WTC11 (cell line): ENCODE results near the gene HMGXB3. TPM values are rescaled to one million over a fixed set of nuclear protein-coding genes. Genes with fewer than 3 reads are reported as not detected.
A peak's percentile ranks its signal among the peaks of the same experiment; 100 is the strongest.

Experiments
- ATAC-seq: fragments of 200-7000 bp; cut with Tn5 transposase; 2 replicates; pipeline ENCODE4 v1.10.0; 2021; ENCODE audit warnings: mild to moderate bottlenecking, moderate library complexity
- CTCF ChIA-PET: fragments of 300-600 bp; sonication (Branson Sonifier 250); formaldehyde crosslinking; loops from one replicate; lab custom pipeline; 2021; ENCODE audit warnings: antibody characterized with exemption; lab: Charles Lee
- POLR2A ChIA-PET: fragments of 350-600 bp; sonication (Branson Sonifier 250); formaldehyde crosslinking; loops from one replicate; lab custom pipeline; 2021; ENCODE audit warnings: antibody characterized with exemption; lab: Charles Lee
- DNase-seq: peaks from one replicate; pipeline ENCODE4 v3.0.0; 2021; ENCODE audit warnings: low spot score
- H3K27ac Mint-ChIP-seq: 2 replicates; pipeline ENCODE4 v1.8.0; 2021; ENCODE audit warnings: mixed read lengths
- H3K27me3 Mint-ChIP-seq: 2 replicates; pipeline ENCODE4 v1.8.0; 2021; ENCODE audit warnings: low read depth, mild to moderate bottlenecking, moderate library complexity, mixed read lengths
- H3K36me3 Mint-ChIP-seq: 2 replicates; pipeline ENCODE4 v1.8.0; 2021; ENCODE audit warnings: mixed read lengths
- H3K4me1 Mint-ChIP-seq: 2 replicates; pipeline ENCODE4 v1.8.0; 2022; ENCODE audit warnings: mixed read lengths
- H3K4me3 Mint-ChIP-seq: 2 replicates; pipeline ENCODE4 v1.8.0; 2021; ENCODE audit warnings: mild to moderate bottlenecking, moderate library complexity, mixed read lengths
- H3K9me3 Mint-ChIP-seq: 2 replicates; pipeline ENCODE4 v1.8.0; 2021; ENCODE audit warnings: mixed read lengths
- CREM ChIP-seq: sonication (generic); formaldehyde crosslinking; IDR thresholded peaks from 2 replicates; pipeline ENCODE4 v1.8.1; 2022; ENCODE audit warnings: mild to moderate bottlenecking, missing genetic modification reagents, moderate library complexity
- IRF2 ChIP-seq: sonication (generic); formaldehyde crosslinking; IDR thresholded peaks from 2 replicates; pipeline ENCODE4 v1.8.0; 2022; ENCODE audit warnings: low read depth, missing genetic modification reagents, borderline replicate concordance
- JAZF1 ChIP-seq: fragments of 250-450 bp; sonication (Bioruptor Pico); IDR thresholded peaks from 2 replicates; pipeline ENCODE4 v1.9.0; 2021; ENCODE audit warnings: moderate library complexity, mild to moderate bottlenecking, inconsistent platforms
- NR2C2 ChIP-seq: sonication (generic); formaldehyde crosslinking; IDR thresholded peaks from 2 replicates; pipeline ENCODE4 v1.8.0; 2022; ENCODE audit warnings: mild to moderate bottlenecking, missing genetic modification reagents
- RORB ChIP-seq: fragments of 250-450 bp; sonication (Bioruptor Pico); IDR thresholded peaks from 2 replicates; pipeline ENCODE4 v1.9.0; 2021; ENCODE audit warnings: mild to moderate bottlenecking
- SMAD4 ChIP-seq: sonication (generic); formaldehyde crosslinking; IDR thresholded peaks from 2 replicates; pipeline ENCODE4 v1.8.0; 2022; ENCODE audit warnings: mild to moderate bottlenecking, missing genetic modification reagents
- ZNF138 ChIP-seq: sonication (generic); formaldehyde crosslinking; conservative IDR thresholded peaks from 2 replicates; pipeline ENCODE4 v1.8.1; 2022; ENCODE audit warnings: mild to moderate bottlenecking, moderate library complexity, missing genetic modification reagents
- ZNF219 ChIP-seq: sonication (generic); formaldehyde crosslinking; IDR thresholded peaks from 2 replicates; pipeline ENCODE4 v1.8.0; 2023; ENCODE audit warnings: missing genetic modification reagents, mild to moderate bottlenecking, borderline replicate concordance
- ZNF263 ChIP-seq: sonication (generic); formaldehyde crosslinking; IDR thresholded peaks from 2 replicates; pipeline ENCODE4 v1.8.1; 2022; ENCODE audit warnings: low read depth, mild to moderate bottlenecking, moderate library complexity, missing genetic modification reagents
- total RNA-seq: library from RNA; stranded (reverse); gene quantifications from 3 replicates; pipeline ENCODE4 v1.2.3, GENCODE V29; 2021
- TF ChIP-seq, protein P1 (sequence below): sonication (generic); formaldehyde crosslinking; IDR thresholded peaks from 2 replicates; pipeline ENCODE4 v1.8.0; 2023; ENCODE audit warnings: mild to moderate bottlenecking, missing genetic modification reagents
- TF ChIP-seq, protein P2 (sequence below): fragments of 250-450 bp; sonication (Bioruptor Pico); IDR thresholded peaks from 2 replicates; pipeline ENCODE4 v2.1.2; 2022; ENCODE audit warnings: mild to moderate bottlenecking, moderate library complexity
- TF ChIP-seq, protein P3 (sequence below): sonication (generic); formaldehyde crosslinking; IDR thresholded peaks from 2 replicates; pipeline ENCODE4 v1.8.0; 2022; ENCODE audit warnings: mild to moderate bottlenecking, missing genetic modification reagents
- TF ChIP-seq, protein P4 (sequence below): sonication (generic); formaldehyde crosslinking; conservative IDR thresholded peaks from 2 replicates; pipeline ENCODE4 v1.8.1; 2023; ENCODE audit warnings: mild to moderate bottlenecking, low read depth, missing genetic modification reagents, moderate library complexity
- TF ChIP-seq, protein P5 (sequence below): sonication (generic); formaldehyde crosslinking; IDR thresholded peaks from 2 replicates; pipeline ENCODE4 v1.8.1; 2023; ENCODE audit warnings: mild to moderate bottlenecking, missing genetic modification reagents
- TF ChIP-seq, protein P6 (sequence below): fragments of 250-450 bp; sonication (Bioruptor Pico); IDR thresholded peaks from 2 replicates; pipeline ENCODE4 v1.9.0; 2021; ENCODE audit warnings: mild to moderate bottlenecking, borderline replicate concordance
- TF ChIP-seq, protein P7 (sequence below): sonication (generic); formaldehyde crosslinking; IDR thresholded peaks from 2 replicates; pipeline ENCODE4 v1.8.1; 2023; ENCODE audit warnings: mild to moderate bottlenecking, missing genetic modification reagents, moderate library complexity

The HMGXB3 gene
- total RNA-seq, 1 experiment from 2014 or later = 31.6 TPM

DNA sequence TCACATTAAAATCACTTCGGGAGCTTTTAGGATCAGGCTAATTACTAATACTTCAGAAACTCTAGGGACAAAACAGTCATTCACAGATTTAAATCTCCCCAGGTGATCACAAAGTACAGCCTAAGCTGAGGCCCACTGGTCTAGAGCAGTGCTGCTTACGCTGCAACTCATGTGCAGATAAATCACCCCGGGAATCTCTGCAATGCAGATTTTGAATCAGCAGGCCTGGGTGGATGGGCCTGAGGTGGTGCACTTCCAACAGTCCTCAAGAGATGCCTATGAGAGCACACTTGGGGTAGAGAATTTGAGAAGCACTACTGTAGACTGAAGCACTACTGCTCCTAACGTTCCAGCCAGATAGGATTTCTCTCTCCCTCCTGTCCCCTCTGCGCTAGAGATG is 57.5 kb downstream of the HMGXB3 start:
- CTCF ChIA-PET = interaction anchor here (1.0 to 1.3 kb wide), 3 partner anchors 68 to 230 kb away, joined by 3 to 4 read pairs (median 3); no protein-coding TSS in a partner anchor
- Mint-ChIP-seq H3K9me3 (no peaks in the 10 kb centered on the region), H3K4me3 (no peak overlapping the region), H3K27ac (peak overlapping the region; percentile 57; the same call in 1 of the 2 replicates), H3K4me1 (peaks cover 17% of the 10 kb centered on the region), H3K36me3 (peaks cover 1% of the 10 kb centered on the region), H3K27me3 (peaks cover 7% of the 10 kb centered on the region)
- POLR2A ChIA-PET = no interaction called here
- DNase-seq (no peak), ATAC-seq (peak; percentile 82)
- TF ChIP-seq, protein P1, sequence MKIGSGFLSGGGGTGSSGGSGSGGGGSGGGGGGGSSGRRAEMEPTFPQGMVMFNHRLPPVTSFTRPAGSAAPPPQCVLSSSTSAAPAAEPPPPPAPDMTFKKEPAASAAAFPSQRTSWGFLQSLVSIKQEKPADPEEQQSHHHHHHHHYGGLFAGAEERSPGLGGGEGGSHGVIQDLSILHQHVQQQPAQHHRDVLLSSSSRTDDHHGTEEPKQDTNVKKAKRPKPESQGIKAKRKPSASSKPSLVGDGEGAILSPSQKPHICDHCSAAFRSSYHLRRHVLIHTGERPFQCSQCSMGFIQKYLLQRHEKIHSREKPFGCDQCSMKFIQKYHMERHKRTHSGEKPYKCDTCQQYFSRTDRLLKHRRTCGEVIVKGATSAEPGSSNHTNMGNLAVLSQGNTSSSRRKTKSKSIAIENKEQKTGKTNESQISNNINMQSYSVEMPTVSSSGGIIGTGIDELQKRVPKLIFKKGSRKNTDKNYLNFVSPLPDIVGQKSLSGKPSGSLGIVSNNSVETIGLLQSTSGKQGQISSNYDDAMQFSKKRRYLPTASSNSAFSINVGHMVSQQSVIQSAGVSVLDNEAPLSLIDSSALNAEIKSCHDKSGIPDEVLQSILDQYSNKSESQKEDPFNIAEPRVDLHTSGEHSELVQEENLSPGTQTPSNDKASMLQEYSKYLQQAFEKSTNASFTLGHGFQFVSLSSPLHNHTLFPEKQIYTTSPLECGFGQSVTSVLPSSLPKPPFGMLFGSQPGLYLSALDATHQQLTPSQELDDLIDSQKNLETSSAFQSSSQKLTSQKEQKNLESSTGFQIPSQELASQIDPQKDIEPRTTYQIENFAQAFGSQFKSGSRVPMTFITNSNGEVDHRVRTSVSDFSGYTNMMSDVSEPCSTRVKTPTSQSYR (CRISPR knock-in tag) = no peak
- TF ChIP-seq, protein P2, sequence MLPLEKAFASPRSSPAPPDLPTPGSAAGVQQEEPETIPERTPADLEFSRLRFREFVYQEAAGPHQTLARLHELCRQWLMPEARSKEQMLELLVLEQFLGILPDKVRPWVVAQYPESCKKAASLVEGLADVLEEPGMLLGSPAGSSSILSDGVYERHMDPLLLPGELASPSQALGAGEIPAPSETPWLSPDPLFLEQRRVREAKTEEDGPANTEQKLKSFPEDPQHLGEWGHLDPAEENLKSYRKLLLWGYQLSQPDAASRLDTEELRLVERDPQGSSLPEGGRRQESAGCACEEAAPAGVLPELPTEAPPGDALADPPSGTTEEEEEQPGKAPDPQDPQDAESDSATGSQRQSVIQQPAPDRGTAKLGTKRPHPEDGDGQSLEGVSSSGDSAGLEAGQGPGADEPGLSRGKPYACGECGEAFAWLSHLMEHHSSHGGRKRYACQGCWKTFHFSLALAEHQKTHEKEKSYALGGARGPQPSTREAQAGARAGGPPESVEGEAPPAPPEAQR (CRISPR knock-in tag) = no peak
- TF ChIP-seq, protein P3, sequence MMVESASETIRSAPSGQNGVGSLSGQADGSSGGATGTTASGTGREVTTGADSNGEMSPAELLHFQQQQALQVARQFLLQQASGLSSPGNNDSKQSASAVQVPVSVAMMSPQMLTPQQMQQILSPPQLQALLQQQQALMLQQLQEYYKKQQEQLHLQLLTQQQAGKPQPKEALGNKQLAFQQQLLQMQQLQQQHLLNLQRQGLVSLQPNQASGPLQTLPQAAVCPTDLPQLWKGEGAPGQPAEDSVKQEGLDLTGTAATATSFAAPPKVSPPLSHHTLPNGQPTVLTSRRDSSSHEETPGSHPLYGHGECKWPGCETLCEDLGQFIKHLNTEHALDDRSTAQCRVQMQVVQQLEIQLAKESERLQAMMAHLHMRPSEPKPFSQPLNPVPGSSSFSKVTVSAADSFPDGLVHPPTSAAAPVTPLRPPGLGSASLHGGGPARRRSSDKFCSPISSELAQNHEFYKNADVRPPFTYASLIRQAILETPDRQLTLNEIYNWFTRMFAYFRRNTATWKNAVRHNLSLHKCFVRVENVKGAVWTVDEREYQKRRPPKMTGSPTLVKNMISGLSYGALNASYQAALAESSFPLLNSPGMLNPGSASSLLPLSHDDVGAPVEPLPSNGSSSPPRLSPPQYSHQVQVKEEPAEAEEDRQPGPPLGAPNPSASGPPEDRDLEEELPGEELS (CRISPR knock-in tag) = no peak
- TF ChIP-seq SMAD4 (CRISPR knock-in tag) (no peak), RORB (CRISPR knock-in tag) (no peak), NR2C2 (CRISPR knock-in tag) (no peak), ZNF138 (no peak), CREM (CRISPR knock-in tag) (no peak)
- TF ChIP-seq, protein P4, sequence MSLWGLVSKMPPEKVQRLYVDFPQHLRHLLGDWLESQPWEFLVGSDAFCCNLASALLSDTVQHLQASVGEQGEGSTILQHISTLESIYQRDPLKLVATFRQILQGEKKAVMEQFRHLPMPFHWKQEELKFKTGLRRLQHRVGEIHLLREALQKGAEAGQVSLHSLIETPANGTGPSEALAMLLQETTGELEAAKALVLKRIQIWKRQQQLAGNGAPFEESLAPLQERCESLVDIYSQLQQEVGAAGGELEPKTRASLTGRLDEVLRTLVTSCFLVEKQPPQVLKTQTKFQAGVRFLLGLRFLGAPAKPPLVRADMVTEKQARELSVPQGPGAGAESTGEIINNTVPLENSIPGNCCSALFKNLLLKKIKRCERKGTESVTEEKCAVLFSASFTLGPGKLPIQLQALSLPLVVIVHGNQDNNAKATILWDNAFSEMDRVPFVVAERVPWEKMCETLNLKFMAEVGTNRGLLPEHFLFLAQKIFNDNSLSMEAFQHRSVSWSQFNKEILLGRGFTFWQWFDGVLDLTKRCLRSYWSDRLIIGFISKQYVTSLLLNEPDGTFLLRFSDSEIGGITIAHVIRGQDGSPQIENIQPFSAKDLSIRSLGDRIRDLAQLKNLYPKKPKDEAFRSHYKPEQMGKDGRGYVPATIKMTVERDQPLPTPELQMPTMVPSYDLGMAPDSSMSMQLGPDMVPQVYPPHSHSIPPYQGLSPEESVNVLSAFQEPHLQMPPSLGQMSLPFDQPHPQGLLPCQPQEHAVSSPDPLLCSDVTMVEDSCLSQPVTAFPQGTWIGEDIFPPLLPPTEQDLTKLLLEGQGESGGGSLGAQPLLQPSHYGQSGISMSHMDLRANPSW = no peak

DNA sequence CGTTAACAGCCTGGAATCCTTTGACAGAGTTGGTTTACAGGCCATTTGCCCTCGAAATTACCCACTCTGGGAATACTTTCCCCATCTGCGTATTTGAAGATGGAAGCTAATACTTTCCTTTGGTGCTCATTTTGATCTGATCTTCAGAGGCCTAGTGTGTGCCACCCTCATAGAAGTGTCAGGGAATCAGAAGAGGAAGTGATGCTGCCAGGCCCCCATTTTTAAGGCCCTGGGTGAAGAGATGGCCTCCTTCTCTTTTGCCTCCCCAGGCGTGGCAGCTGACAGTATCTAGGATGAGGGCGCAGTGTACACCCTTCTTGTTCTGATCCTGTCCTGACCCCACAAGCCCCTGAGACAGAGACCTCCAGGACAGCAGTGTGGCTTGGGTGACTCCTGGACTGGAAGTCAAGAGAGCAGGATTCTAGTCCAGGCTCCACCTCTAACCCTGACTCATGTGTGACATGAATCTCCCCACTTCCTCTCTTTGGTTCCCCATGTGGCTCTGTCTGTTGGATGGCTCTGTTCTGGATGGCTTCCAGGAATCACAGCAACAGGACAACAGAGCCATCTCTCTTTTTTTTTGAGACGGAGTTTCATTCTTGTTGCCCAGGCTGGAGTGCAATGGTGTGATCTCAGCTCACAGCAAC is 58.1 kb downstream of the HMGXB3 start:
- H3K27me3 Mint-ChIP-seq = peaks cover 7% of the 10 kb centered on the region
- ChIA-PET POLR2A (no interaction called here), CTCF (interaction anchor here (1.2 kb wide), 1 partner anchor 231 kb away, joined by 3 read pairs; no protein-coding TSS in a partner anchor)
- H3K36me3 Mint-ChIP-seq = no peaks in the 10 kb centered on the region; the same call in 1 of the 2 replicates
- peaks cover 17% of the 10 kb centered on the region for H3K4me1 Mint-ChIP-seq
- DNase-seq = no peak
- H3K9me3 Mint-ChIP-seq = no peaks in the 10 kb centered on the region
- 0 out of 2 replicates have a peak overlapping the region, but pooled peaks have one; percentile 57 for H3K27ac Mint-ChIP-seq
- ATAC-seq = no peak
- no peak overlapping the region for H3K4me3 Mint-ChIP-seq
- TF ChIP-seq, protein P5, sequence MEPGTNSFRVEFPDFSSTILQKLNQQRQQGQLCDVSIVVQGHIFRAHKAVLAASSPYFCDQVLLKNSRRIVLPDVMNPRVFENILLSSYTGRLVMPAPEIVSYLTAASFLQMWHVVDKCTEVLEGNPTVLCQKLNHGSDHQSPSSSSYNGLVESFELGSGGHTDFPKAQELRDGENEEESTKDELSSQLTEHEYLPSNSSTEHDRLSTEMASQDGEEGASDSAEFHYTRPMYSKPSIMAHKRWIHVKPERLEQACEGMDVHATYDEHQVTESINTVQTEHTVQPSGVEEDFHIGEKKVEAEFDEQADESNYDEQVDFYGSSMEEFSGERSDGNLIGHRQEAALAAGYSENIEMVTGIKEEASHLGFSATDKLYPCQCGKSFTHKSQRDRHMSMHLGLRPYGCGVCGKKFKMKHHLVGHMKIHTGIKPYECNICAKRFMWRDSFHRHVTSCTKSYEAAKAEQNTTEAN = no peak
- TF ChIP-seq ZNF263 (CRISPR knock-in tag) (no peak), JAZF1 (CRISPR knock-in tag) (no peak), ZNF219 (CRISPR knock-in tag) (no peak), IRF2 (CRISPR knock-in tag) (no peak)
- TF ChIP-seq, protein P6, sequence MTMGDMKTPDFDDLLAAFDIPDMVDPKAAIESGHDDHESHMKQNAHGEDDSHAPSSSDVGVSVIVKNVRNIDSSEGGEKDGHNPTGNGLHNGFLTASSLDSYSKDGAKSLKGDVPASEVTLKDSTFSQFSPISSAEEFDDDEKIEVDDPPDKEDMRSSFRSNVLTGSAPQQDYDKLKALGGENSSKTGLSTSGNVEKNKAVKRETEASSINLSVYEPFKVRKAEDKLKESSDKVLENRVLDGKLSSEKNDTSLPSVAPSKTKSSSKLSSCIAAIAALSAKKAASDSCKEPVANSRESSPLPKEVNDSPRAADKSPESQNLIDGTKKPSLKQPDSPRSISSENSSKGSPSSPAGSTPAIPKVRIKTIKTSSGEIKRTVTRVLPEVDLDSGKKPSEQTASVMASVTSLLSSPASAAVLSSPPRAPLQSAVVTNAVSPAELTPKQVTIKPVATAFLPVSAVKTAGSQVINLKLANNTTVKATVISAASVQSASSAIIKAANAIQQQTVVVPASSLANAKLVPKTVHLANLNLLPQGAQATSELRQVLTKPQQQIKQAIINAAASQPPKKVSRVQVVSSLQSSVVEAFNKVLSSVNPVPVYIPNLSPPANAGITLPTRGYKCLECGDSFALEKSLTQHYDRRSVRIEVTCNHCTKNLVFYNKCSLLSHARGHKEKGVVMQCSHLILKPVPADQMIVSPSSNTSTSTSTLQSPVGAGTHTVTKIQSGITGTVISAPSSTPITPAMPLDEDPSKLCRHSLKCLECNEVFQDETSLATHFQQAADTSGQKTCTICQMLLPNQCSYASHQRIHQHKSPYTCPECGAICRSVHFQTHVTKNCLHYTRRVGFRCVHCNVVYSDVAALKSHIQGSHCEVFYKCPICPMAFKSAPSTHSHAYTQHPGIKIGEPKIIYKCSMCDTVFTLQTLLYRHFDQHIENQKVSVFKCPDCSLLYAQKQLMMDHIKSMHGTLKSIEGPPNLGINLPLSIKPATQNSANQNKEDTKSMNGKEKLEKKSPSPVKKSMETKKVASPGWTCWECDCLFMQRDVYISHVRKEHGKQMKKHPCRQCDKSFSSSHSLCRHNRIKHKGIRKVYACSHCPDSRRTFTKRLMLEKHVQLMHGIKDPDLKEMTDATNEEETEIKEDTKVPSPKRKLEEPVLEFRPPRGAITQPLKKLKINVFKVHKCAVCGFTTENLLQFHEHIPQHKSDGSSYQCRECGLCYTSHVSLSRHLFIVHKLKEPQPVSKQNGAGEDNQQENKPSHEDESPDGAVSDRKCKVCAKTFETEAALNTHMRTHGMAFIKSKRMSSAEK = no peak
- TF ChIP-seq, protein P7, sequence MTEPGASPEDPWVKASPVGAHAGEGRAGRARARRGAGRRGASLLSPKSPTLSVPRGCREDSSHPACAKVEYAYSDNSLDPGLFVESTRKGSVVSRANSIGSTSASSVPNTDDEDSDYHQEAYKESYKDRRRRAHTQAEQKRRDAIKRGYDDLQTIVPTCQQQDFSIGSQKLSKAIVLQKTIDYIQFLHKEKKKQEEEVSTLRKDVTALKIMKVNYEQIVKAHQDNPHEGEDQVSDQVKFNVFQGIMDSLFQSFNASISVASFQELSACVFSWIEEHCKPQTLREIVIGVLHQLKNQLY (CRISPR knock-in tag) = no peak
